Motor neuron (in vitro differentiated cells): Measurements from ENCODE around the gene PCBP4. TPM values are rescaled to one million over a fixed set of nuclear protein-coding genes. Genes with fewer than 3 reads are reported as not detected.

Experiments
- ATAC-seq, 8 experiments: fragments of 200-7000 bp; cut with Tn5 transposase; replicated peaks in 6 of 8; 2 replicates each; pipeline ENCODE4 v1.8.0; 2021; ENCODE audit warnings: mild to moderate bottlenecking in 8 of 8, moderate library complexity in 8 of 8
- H3K27ac ChIP-seq, 2 donors: fragments of 250-450 bp; sonication (Bioruptor Pico); 2 replicates each; pipeline ENCODE4 v1.9.0; 2021; ENCODE audit warnings: antibody characterized with exemption in 2 of 2, mild to moderate bottlenecking in 2 of 2, moderate library complexity in 1 of 2
- H3K4me1 ChIP-seq, 2 donors: fragments of 250-450 bp; sonication (Bioruptor Pico); replicated peaks in 1 of 2; 2 replicates each; pipeline ENCODE4 v1.6.1; 2021; ENCODE audit warnings: antibody characterized with exemption in 2 of 2, mild to moderate bottlenecking in 2 of 2, moderate library complexity in 1 of 2
- H3K4me3 ChIP-seq, 5 donors: fragments of 250-450 bp; sonication (Bioruptor Pico); 2 replicates each; pipeline ENCODE4 v1.9.0; 2021; ENCODE audit warnings: antibody characterized with exemption in 5 of 5, mild to moderate bottlenecking in 5 of 5, moderate library complexity in 4 of 5
- whole genome bisulfite sequencing, 10 experiments: fragments of 450-650 bp; shearing (Covaris generic); methylation state at CpG; one replicate each; pipeline ENCODE4 v1.0.0; 2022; 5-methylcytosine and 5-hydroxymethylcytosine counted together
- in situ Hi-C, 9 experiments: fragments of 400-800 bp; cut with MboI; loops; one replicate each; pipeline ENCODE4 v1.15.0; 2021; ENCODE audit warnings: low sequenced_read_pairs in 9 of 9, low pct_unique_long_range_greater_than_20kb in 2 of 9; ENCODE audit not compliant: unreplicated experiment in 9 of 9
- total RNA-seq, 8 experiments: library from RNA; unstranded; fragments of 300-600 nt; gene quantifications; 2 replicates each; pipeline versions ENCODE4 v1.2.3 to v1.2.4, GENCODE V29; 2022

The PCBP4 gene
- total RNA-seq, 8 experiments from 2014 or later, result 10.6 to 338 (median 121) TPM

GRCh38 chr3:51988286-51989146 lies 21.3 kb upstream of the PCBP4 start:
- no peak overlapping the region for H3K27ac ChIP-seq
- in situ Hi-C loops, result no loop called here
- no peak overlapping the region for H3K4me3 ChIP-seq
- 17 to 100% (median 72%) methylated on average over 1 to 9 of the region's 15 CpGs; no CpG with 5 or more reads in 2 of the 10 experiments for WGBS, 10 experiments
- peaks cover 0 to 3% of the 10 kb centered on the region in 2 donors for H3K4me1 ChIP-seq
- ATAC-seq, result peak in 5 of 8 experiments; percentile 7 to 17 (median 13)

GRCh38 chr3:51987568-51987967 lies 20.3 kb upstream of the PCBP4 start:
- no peak for ATAC-seq
- Histone ChIP-seq H3K4me1 (peaks cover 2 to 10% of the 10 kb centered on the region in 2 donors), H3K4me3 (no peak overlapping the region), H3K27ac (no peak overlapping the region)
- in situ Hi-C loops, result no loop called here
- WGBS, 10 experiments, result 74 to 100% (median 94%) methylated on average over 1 to 6 of the region's 7 CpGs; no CpG with 5 or more reads in 5 of the 10 experiments

- 75 to 100% (median 94%) methylated on average over 2 to 4 of the region's 12 CpGs; no CpG with 5 or more reads in 7 of the 10 experiments for WGBS, 10 experiments
- in situ Hi-C loops, result no loop called here
These were observed 19.0 kb upstream of the PCBP4 start for GRCh38 chr3:51986010-51986947.

GRCh38 chr3:51985063-51985462 lies 17.8 kb upstream of the PCBP4 start:
- Histone ChIP-seq H3K27ac (no peak overlapping the region), H3K4me1 (peaks cover 9 to 16% of the 10 kb centered on the region in 2 donors), H3K4me3 (no peak overlapping the region)
- 50 to 94% (median 73%) methylated on average over 1 to 3 of the region's 6 CpGs; no CpG with 5 or more reads in 6 of the 10 experiments for WGBS, 10 experiments
- in situ Hi-C loops, result no loop called here
- no peak for ATAC-seq

More at GRCh38 chr3:51986010-51986947, 19.0 kb upstream of the PCBP4 start:
- no peak for ATAC-seq
- no peak overlapping the region for H3K4me3 ChIP-seq
- H3K4me1 ChIP-seq, result peaks cover 9 to 16% of the 10 kb centered on the region in 2 donors
- no peak overlapping the region for H3K27ac ChIP-seq

GRCh38 chr3:51984269-51984647 lies 17.0 kb upstream of the PCBP4 start:
- no peak for ATAC-seq
- peaks cover 9 to 16% of the 10 kb centered on the region in 2 donors for H3K4me1 ChIP-seq
- in situ Hi-C loops, result no loop called here
- no peak overlapping the region for H3K27ac ChIP-seq
- no peak overlapping the region for H3K4me3 ChIP-seq

- Histone ChIP-seq H3K4me3 (peak overlapping the region; percentile 22 to 42 (median 38)), H3K4me1 (peaks cover 9 to 16% of the 10 kb centered on the region in 2 donors), H3K27ac (peak overlapping the region; percentile 65 to 84)
- ATAC-seq, result no peak
- 54 to 100% (median 89%) methylated on average over 1 to 11 of the region's 22 CpGs; no CpG with 5 or more reads in 1 of the 10 experiments for WGBS, 10 experiments
- in situ Hi-C loops, result no loop called here
These were observed 16.5 kb upstream of the PCBP4 start for GRCh38 chr3:51983578-51984268.

- ATAC-seq, result peak; percentile 73 to 79 (median 77)
- in situ Hi-C loops, result no loop called here
- 0 to 12% (median 0%) methylated on average over 1 to 12 of the region's 68 CpGs; no CpG with 5 or more reads in 6 of the 10 experiments for WGBS, 10 experiments
These were observed 15.8 kb upstream of the PCBP4 start, which contains the start of gene ACY1 for GRCh38 chr3:51982838-51983577. Gene ACY1 (plus strand): TSS chr3:51983535. CDS start chr3:51984065, 530 bp downstream.

GRCh38 chr3:51982352-51982837 lies 15.1 kb upstream of the PCBP4 start:
- in situ Hi-C loops, result no loop called here
- ATAC-seq, result peak in 1 of 8 experiments; percentile 42
- WGBS, 10 experiments, result 0 to 64% (median 0%) methylated on average over 1 of the region's 4 CpGs; no CpG with 5 or more reads in 7 of the 10 experiments
- H3K27ac ChIP-seq, result peak overlapping the region; percentile 65 to 84
- H3K4me1 ChIP-seq, result peaks cover 9 to 16% of the 10 kb centered on the region in 2 donors
- H3K4me3 ChIP-seq, result peak overlapping the region; percentile 22 to 42 (median 38)

More at GRCh38 chr3:51982838-51983577, 15.8 kb upstream of the PCBP4 start, which contains the start of gene ACY1:
- Histone ChIP-seq H3K27ac (peak within 1 kb of the TSS; percentile 65 to 84), H3K4me1 (peaks cover 9 to 16% of the 10 kb centered on the region in 2 donors), H3K4me3 (peak within 1 kb of the TSS; percentile 22 to 42 (median 38))

GRCh38 chr3:51980253-51980652 lies 13.0 kb upstream of the PCBP4 start:
- in situ Hi-C loops, result no loop called here

GRCh38 chr3:51978143-51978502 lies 10.9 kb upstream of the PCBP4 start:
- Histone ChIP-seq H3K4me3 (no peak overlapping the region), H3K4me1 (peaks cover 30 to 31% of the 10 kb centered on the region in 2 donors), H3K27ac (no peak overlapping the region)
- WGBS, 10 experiments, result 77 to 100% (median 94%) methylated on average over 1 to 3 of the region's 4 CpGs; no CpG with 5 or more reads in 7 of the 10 experiments
- ATAC-seq, result no peak
- in situ Hi-C loops, result no loop called here

More at GRCh38 chr3:51980253-51980652, 13.0 kb upstream of the PCBP4 start:
- ATAC-seq, result no peak
- H3K4me3 ChIP-seq, result no peak overlapping the region
- H3K27ac ChIP-seq, result no peak overlapping the region
- peaks cover 17 to 21% of the 10 kb centered on the region in 2 donors for H3K4me1 ChIP-seq
- WGBS, 10 experiments, result 93 to 100% (median 95%) methylated on average over 2 to 7 of the region's 10 CpGs; no CpG with 5 or more reads in 7 of the 10 experiments

- no peak overlapping the region for H3K27ac ChIP-seq
- H3K4me1 ChIP-seq, result peaks cover 26 to 29% of the 10 kb centered on the region in 2 donors
- H3K4me3 ChIP-seq, result no peak overlapping the region
- in situ Hi-C loops, result no loop called here
- no peak for ATAC-seq
- 80 to 100% (median 95%) methylated on average over 1 to 6 of the region's 9 CpGs; no CpG with 5 or more reads in 5 of the 10 experiments for WGBS, 10 experiments
These were observed 10.3 kb upstream of the PCBP4 start for GRCh38 chr3:51977446-51978142.
